K562 (cell line): Measurements from ENCODE around the gene TMEM101.

Experiments used
- BRD4 ChIP-seq: fragments of 200-600 bp; sonication (generic); IDR thresholded peaks from 2 replicates; pipeline ENCODE4 v1.6.1; 2017; ENCODE audit warnings: inconsistent platforms
- FOSL1 ChIP-seq: fragments of 200-800 bp; sonication (Bioruptor generic); conservative IDR thresholded peaks from 2 replicates; pipeline ENCODE4 v1.6.1; 2016; ENCODE audit warnings: missing genetic modification characterization, missing compliant biosample characterization
- GTF2F1 ChIP-seq: IDR thresholded peaks from 2 replicates; pipeline ENCODE4 v1.6.1; 2011; ENCODE audit warnings: low read depth, low read length, improper control_type of control experiment
- HCFC1 ChIP-seq: IDR thresholded peaks from 2 replicates; pipeline ENCODE4 v1.6.1; 2012; ENCODE audit warnings: low read depth, low read length, improper control_type of control experiment
- HDGF ChIP-seq: fragments of 450-650 bp; IDR thresholded peaks from 2 replicates; pipeline ENCODE4 v1.6.1; 2016
- NR2F6 ChIP-seq: fragments of 450-650 bp; formaldehyde crosslinking; IDR thresholded peaks from 2 replicates; pipeline ENCODE4 v1.4.0; 2020; ENCODE audit warnings: mild to moderate bottlenecking
- POLR2A ChIP-seq: fragments of 450-650 bp; conservative IDR thresholded peaks from 2 replicates; pipeline ENCODE4 v1.6.1; 2016
- REST ChIP-seq, 2 experiments: fragments of 450-650 bp; formaldehyde crosslinking in 1 of 2; IDR thresholded peaks; 2 replicates each; pipeline versions ENCODE4 v1.4.0 to v1.6.1; 2014 to 2020; ENCODE audit warnings: mild to moderate bottlenecking in 2 of 2, borderline replicate concordance in 1 of 2, low read depth in 1 of 2
- SAP30 ChIP-seq: fragments of 200-600 bp; sonication (generic); IDR thresholded peaks from 2 replicates; pipeline ENCODE4 v1.6.1; 2012; ENCODE audit warnings: borderline replicate concordance, low read depth, mild to moderate bottlenecking, moderate library complexity, low read length, control low read depth, inconsistent platforms; ENCODE audit not compliant: insufficient read depth, poor library complexity, severe bottlenecking
- USF2 ChIP-seq: sonication (generic); formaldehyde crosslinking; IDR thresholded peaks from 2 replicates; pipeline ENCODE4 v1.5.0; 2020; ENCODE audit warnings: missing genetic modification reagents
- ZNF12 ChIP-seq: sonication (generic); formaldehyde crosslinking; IDR thresholded peaks from 2 replicates; pipeline ENCODE4 v1.4.0; 2020; ENCODE audit warnings: mild to moderate bottlenecking, missing genetic modification reagents
- ZNF3 ChIP-seq: fragments of 250-450 bp; sonication (Bioruptor Pico); IDR thresholded peaks from 2 replicates; pipeline ENCODE4 v1.5.0; 2021; ENCODE audit warnings: mild to moderate bottlenecking, moderate library complexity
- ZNF583 ChIP-seq: fragments of 250-450 bp; sonication (Bioruptor Pico); IDR thresholded peaks from 2 replicates; pipeline ENCODE4 v1.4.0; 2020
- TF ChIP-seq, protein P1 (sequence below), 3 experiments: IDR thresholded peaks in 2 of 3; conservative IDR thresholded peaks in 1 of 3; 2 replicates each; pipeline ENCODE4 v1.5.1; 2011 to 2012; ENCODE audit warnings: low read length in 3 of 3, mild to moderate bottlenecking in 3 of 3, control low read depth in 2 of 3, improper control_type of control experiment in 1 of 3, inconsistent platforms in 1 of 3, low read depth in 1 of 3, mixed read lengths in 1 of 3, moderate library complexity in 1 of 3; ENCODE audit not compliant: insufficient read depth in 2 of 3

GRCh38 chr17:44000141-44000860, 14.5 kb downstream of the TMEM101 start:
- TF ChIP-seq POLR2A (no peak), USF2 (CRISPR knock-in tag) (no peak), GTF2F1 (no peak), REST (IDR thresholded peaks at IDR 0.05; ENCODE audit: borderline replicate concordance) (no peak), REST (CRISPR knock-in tag; IDR thresholded peaks at IDR 0.05; ENCODE audit: low read depth) (no peak), SAP30 (no peak), HCFC1 (no peak), ZNF12 (no peak), ZNF3 (no peak), NR2F6 (CRISPR knock-in tag) (no peak), HDGF (no peak), FOSL1 (tag) (peak; percentile 52), BRD4 (no peak), ZNF583 (CRISPR knock-in tag) (no peak)
- TF ChIP-seq, protein P1, sequence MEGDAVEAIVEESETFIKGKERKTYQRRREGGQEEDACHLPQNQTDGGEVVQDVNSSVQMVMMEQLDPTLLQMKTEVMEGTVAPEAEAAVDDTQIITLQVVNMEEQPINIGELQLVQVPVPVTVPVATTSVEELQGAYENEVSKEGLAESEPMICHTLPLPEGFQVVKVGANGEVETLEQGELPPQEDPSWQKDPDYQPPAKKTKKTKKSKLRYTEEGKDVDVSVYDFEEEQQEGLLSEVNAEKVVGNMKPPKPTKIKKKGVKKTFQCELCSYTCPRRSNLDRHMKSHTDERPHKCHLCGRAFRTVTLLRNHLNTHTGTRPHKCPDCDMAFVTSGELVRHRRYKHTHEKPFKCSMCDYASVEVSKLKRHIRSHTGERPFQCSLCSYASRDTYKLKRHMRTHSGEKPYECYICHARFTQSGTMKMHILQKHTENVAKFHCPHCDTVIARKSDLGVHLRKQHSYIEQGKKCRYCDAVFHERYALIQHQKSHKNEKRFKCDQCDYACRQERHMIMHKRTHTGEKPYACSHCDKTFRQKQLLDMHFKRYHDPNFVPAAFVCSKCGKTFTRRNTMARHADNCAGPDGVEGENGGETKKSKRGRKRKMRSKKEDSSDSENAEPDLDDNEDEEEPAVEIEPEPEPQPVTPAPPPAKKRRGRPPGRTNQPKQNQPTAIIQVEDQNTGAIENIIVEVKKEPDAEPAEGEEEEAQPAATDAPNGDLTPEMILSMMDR (IDR thresholded peaks at IDR 0.05 in 2 of 3, conservative IDR thresholded peaks at IDR 0.05 in 1 of 3; ENCODE audit: insufficient read depth in 2 of 3, low read depth in 1 of 3, low read length in 3 of 3): no peak
